Immature natural killer cell (primary cell): Measurements from ENCODE around the gene NDUFS3. TPM values are rescaled to one million over a fixed set of nuclear protein-coding genes. Genes with fewer than 3 reads are reported as not detected.

ENCODE experiments used
- DNase-seq, 3 donors: peaks; one replicate each; pipeline ENCODE4 v3.0.0; 2022; ENCODE audit warnings: mixed read lengths in 1 of 3
- H3K27ac Mint-ChIP-seq, 6 donors: one replicate each; pipeline ENCODE4 v1.8.0; 2020; ENCODE audit warnings: mixed read lengths in 6 of 6, mild to moderate bottlenecking in 5 of 6, inconsistent platforms in 4 of 6, moderate library complexity in 3 of 6
- H3K27me3 Mint-ChIP-seq, 3 donors: one replicate each; pipeline ENCODE4 v1.8.0; 2020 to 2021; ENCODE audit warnings: low read depth in 3 of 3, mild to moderate bottlenecking in 3 of 3, mixed read lengths in 3 of 3, moderate library complexity in 3 of 3, inconsistent platforms in 1 of 3
- H3K36me3 Mint-ChIP-seq, 3 donors: one replicate each; pipeline ENCODE4 v1.8.0; 2020; ENCODE audit warnings: mixed read lengths in 3 of 3, inconsistent platforms in 2 of 3, mild to moderate bottlenecking in 2 of 3
- H3K4me1 Mint-ChIP-seq, 2 donors: one replicate each; pipeline ENCODE4 v1.8.0; 2020; ENCODE audit warnings: inconsistent platforms in 2 of 2, mild to moderate bottlenecking in 2 of 2, mixed read lengths in 2 of 2, moderate library complexity in 1 of 2
- H3K4me3 Mint-ChIP-seq, 5 donors: one replicate each; pipeline ENCODE4 v1.8.0; 2020; ENCODE audit warnings: mild to moderate bottlenecking in 5 of 5, mixed read lengths in 5 of 5, inconsistent platforms in 3 of 5, moderate library complexity in 3 of 5
- H3K9me3 Mint-ChIP-seq, 6 donors: one replicate each; pipeline ENCODE4 v1.8.0; 2020; ENCODE audit warnings: mild to moderate bottlenecking in 6 of 6, mixed read lengths in 6 of 6, inconsistent platforms in 4 of 6, moderate library complexity in 3 of 6
- polyA plus RNA-seq, 3 donors: library from polyadenylated mRNA; unstranded; fragments of 300-500 nt; fragmentation: Illumina TruSeq; gene quantifications; one replicate each; pipeline ENCODE4 v1.2.3, GENCODE V29; 2021

Gene NDUFS3
- polyA plus RNA-seq, 3 donors from 2014 or later, result 108 to 157 (median 143) TPM

DNA sequence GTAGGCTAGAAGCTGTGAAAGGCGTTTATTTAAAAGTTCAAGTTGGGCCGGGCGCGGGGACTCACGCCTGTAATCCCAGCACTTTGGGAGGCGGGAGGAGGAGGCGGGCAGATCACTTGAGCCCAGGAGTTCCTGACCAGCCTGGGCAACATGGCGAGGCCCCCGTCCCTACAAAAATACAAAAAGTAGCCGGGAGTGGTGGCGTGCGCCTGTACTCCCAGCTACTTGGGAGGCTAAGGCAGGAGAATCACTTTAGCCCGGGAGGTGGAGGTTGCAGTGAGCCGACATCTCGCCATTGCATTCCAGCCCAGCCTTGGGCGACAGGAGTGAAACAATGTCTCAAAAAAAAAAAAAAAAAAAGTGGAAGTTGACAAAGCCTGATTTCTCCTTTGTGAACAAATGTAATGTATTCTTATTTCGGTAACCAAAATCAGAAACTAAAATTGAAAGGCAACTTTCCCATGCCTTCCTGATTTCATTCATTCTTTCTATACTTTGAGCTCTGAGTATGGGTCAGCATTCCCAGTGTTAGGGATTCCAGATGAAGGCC is 12.7 kb upstream of the NDUFS3 start:
- H3K27ac Mint-ChIP-seq, result peak overlapping the region; percentile 29 to 79 (median 66)
- H3K27me3 Mint-ChIP-seq, result peaks cover 0 to 2% (median 0%) of the 10 kb centered on the region in 3 donors
- DNase-seq, result no peak
- H3K9me3 Mint-ChIP-seq, result no peaks in the 10 kb centered on the region
- H3K4me1 Mint-ChIP-seq, result peaks cover 14 to 18% of the 10 kb centered on the region in 2 donors
- H3K36me3 Mint-ChIP-seq, result peaks cover 0 to 5% (median 3%) of the 10 kb centered on the region in 3 donors
- H3K4me3 Mint-ChIP-seq, result peak overlapping the region; percentile 63 to 86 (median 82)

DNA sequence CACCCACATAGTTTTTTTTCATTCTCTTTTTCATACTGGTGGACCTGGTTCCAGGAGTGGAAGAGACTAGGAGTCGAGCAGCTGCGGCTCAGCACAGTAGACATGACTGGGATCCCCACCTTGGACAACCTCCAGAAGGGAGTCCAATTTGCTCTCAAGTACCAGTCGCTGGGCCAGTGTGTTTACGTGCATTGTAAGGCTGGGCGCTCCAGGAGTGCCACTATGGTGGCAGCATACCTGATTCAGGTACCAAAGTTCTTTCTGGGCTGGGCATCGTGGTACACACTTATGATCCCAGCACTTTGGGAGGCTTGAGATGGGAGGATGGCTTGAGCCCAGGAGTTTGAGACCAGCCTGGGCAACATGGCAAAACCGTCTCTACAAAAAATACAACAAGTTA is 9.2 kb upstream of the NDUFS3 start:
- Mint-ChIP-seq H3K9me3 (no peaks in the 10 kb centered on the region), H3K27ac (no peak overlapping the region), H3K27me3 (peaks cover 0 to 2% (median 0%) of the 10 kb centered on the region in 3 donors), H3K4me1 (peaks cover 14 to 24% of the 10 kb centered on the region in 2 donors), H3K36me3 (peaks cover 4 to 17% (median 9%) of the 10 kb centered on the region in 3 donors), H3K4me3 (no peak overlapping the region)
- DNase-seq, result no peak

DNA sequence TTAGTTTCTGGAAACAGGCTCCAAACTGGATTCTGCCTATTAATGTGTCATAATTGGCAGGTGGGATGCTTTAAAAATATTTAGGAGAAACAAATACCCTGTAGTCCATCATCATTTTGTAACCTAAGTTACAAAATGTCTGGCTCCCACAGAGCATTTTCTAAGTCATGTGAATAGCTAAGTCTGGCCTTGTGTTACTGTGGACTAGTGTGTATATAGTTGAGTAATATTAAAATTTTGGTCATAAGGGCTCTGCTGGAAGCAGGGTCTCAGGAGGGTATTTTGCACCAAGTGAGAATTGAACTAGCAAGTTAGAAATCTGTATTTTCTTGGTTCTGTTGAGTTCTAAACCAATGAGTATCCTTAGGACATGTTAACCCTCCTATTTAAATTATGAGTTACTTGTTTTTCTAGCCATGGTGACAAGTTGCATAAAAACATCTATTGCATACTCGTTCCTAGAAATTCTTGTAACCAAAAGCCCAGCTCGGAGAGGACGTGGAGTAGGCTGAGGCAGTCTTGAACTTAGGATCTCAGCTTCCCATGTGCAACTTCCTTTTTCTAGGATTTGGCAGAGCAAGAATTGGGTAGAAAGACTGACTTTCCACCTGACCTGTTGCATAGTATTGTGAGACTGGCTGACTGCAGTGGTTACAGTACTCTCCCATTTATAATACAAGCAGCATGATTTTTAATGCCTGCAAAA is 8.1 kb upstream of the NDUFS3 start:
- Mint-ChIP-seq H3K9me3 (no peaks in the 10 kb centered on the region), H3K36me3 (peaks cover 4 to 17% (median 9%) of the 10 kb centered on the region in 3 donors), H3K27ac (peak overlapping the region in 1 of 6 donors; percentile 34), H3K4me1 (peaks cover 11 to 20% of the 10 kb centered on the region in 2 donors), H3K27me3 (no peaks in the 10 kb centered on the region), H3K4me3 (no peak overlapping the region)
- DNase-seq, result no peak

DNA sequence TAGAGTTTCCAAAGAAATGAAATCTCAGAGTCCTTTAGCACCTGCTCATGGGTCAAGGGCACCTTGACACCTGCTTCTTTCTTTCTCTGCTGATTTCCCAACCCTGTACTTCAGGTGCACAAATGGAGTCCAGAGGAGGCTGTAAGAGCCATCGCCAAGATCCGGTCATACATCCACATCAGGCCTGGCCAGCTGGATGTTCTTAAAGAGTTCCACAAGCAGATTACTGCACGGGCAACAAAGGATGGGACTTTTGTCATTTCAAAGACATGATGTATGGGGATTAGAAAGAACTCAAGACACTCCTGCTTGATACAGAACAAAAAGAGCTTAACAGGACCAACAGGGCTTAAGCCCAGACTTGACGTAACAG is 7.5 kb upstream of the NDUFS3 start:
- Mint-ChIP-seq H3K27me3 (no peaks in the 10 kb centered on the region), H3K36me3 (peaks cover 4 to 17% (median 9%) of the 10 kb centered on the region in 3 donors), H3K9me3 (no peaks in the 10 kb centered on the region), H3K4me3 (no peak overlapping the region), H3K4me1 (peaks cover 6 to 15% of the 10 kb centered on the region in 2 donors), H3K27ac (no peak overlapping the region)
- DNase-seq, result no peak

DNA sequence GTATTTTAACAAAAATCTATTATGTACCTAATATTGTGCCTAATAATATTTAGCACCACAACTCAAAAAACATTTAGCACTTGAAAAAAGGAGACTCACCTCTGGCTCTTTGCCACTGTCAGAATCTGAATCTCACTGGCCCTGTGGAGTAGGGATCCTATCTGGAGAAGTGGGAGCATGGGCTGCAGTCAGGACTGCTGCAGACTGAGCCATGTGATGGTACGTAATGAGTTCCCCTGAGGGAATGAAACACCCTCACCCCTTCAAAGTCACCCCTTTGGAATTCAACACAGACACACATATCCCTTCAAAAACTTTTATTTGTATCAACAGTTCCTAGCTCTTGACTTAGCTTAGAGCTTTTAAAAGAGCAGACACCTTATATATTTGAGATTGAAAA is 7.0 kb upstream of the NDUFS3 start:
- Mint-ChIP-seq H3K27ac (no peak overlapping the region), H3K9me3 (no peaks in the 10 kb centered on the region), H3K27me3 (no peaks in the 10 kb centered on the region), H3K4me3 (no peak overlapping the region), H3K36me3 (peaks cover 4 to 17% (median 9%) of the 10 kb centered on the region in 3 donors), H3K4me1 (peaks cover 1 to 11% of the 10 kb centered on the region in 2 donors)
- no peak for DNase-seq

DNA sequence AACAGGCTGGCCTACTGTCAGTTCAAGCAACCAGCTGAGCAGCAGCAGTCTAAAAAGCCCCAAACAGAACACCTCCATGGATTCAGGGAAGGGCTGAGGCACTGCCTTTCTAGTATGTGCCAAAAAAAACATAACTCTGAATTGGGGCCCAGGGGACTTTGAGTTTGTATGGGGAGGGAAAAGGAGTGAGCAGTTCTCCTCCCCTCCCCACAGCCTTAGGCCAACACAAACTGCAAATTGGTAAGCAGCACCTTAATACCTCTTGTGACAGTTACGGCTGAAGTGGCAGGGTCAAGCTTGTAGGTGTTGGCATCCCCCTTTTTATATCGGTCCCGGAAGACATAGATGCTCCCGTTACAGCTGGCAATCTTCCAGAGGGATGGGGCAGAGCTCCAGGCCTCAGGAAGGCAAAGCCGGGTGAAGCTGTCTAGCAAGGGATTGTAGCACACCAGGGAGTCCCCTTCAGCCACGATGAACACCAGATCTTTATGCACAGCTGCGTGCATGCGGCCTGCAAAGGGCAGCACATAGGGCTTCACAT is 6.1 kb upstream of the NDUFS3 start:
- peaks cover 4 to 17% (median 9%) of the 10 kb centered on the region in 3 donors for H3K36me3 Mint-ChIP-seq
- DNase-seq, result no peak
- H3K4me3 Mint-ChIP-seq, result no peak overlapping the region
- H3K27me3 Mint-ChIP-seq, result no peaks in the 10 kb centered on the region
- H3K4me1 Mint-ChIP-seq, result peaks cover 10 to 18% of the 10 kb centered on the region in 2 donors
- no peaks in the 10 kb centered on the region for H3K9me3 Mint-ChIP-seq
- no peak overlapping the region for H3K27ac Mint-ChIP-seq

DNA sequence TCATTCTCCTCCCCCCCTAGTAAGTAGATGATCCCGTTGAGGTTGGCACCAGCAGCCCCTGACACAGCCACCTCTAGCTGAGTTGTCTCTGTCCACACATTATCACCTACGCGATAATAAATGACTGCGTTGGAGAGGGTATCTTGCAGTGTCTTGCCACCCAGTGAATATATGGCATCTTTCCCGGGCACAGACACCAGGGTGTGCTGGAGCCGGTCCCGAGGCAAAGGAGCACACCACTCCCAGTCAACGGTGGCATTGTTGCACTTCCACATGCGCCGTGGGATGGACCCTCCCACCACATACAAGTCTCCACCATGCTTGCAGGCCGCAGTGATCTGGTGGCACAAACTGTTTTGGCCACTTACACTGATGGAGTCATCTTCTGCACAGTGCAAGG is 5.6 kb upstream of the NDUFS3 start:
- no peak for DNase-seq
- Mint-ChIP-seq H3K27ac (no peak overlapping the region), H3K9me3 (no peaks in the 10 kb centered on the region), H3K27me3 (no peaks in the 10 kb centered on the region), H3K4me3 (no peak overlapping the region), H3K4me1 (peaks cover 15 to 23% of the 10 kb centered on the region in 2 donors), H3K36me3 (peaks cover 4 to 17% (median 9%) of the 10 kb centered on the region in 3 donors)

DNA sequence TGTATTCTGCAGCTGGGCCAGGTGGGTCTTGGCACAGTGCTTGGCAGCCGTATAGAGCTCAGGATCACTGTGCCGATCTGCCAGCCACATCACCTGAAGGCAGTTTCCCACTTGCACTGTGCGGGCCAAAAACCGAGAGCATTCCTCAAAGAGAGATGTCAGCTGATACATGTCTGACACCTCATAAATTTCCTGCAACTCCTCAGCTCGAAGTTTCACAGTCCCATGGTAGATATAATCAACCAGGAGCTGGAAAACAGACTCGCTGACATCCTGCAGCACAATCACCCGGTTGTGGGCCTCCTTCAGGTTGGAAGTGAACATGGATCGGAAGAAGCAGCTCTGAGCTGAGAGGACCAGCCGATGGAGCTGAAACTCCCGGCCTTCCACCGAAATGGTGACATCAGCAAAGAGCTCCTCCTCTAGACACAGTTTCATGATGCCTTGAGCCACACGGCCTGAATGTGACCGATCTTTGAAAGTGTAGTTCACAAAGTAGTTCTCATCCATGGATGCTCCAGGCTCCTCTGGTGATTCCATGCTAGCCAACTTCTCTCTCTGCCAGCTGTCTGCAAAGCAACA is 1.3 kb upstream of the NDUFS3 start:
- Mint-ChIP-seq H3K27me3 (peaks cover 6 to 10% (median 7%) of the 10 kb centered on the region in 3 donors), H3K36me3 (peaks cover 10 to 22% (median 12%) of the 10 kb centered on the region in 3 donors), H3K4me1 (peaks cover 38 to 54% of the 10 kb centered on the region in 2 donors)

DNA sequence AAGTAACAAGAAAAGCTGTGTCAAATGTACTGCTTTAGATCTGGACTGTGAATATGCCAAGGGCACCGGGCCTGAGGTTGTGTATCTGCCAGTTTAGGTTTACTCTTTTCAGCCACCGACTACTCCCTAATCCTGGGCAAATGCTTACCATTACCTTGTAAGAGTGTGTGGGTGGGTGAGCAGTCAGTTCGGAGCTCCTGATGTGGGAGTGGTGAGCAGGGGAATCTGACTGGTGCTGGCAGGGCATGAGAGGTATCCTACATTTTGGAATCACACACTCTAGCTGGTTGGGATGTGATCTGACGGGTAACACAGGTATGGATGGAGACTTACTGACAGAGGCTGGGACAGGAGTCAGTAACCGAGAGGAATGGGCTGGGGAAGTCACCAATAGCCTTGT is 5.0 kb downstream of the NDUFS3 start:
- Mint-ChIP-seq H3K27ac (no peak overlapping the region), H3K4me1 (peaks cover 18 to 31% of the 10 kb centered on the region in 2 donors), H3K4me3 (no peak overlapping the region), H3K36me3 (peaks cover 16 to 32% (median 18%) of the 10 kb centered on the region in 3 donors), H3K9me3 (peaks cover 0 to 1% (median 0%) of the 10 kb centered on the region in 6 donors), H3K27me3 (peaks cover 2 to 6% (median 3%) of the 10 kb centered on the region in 3 donors)
- no peak for DNase-seq

More for the DNA sequence above, 1.3 kb upstream of the NDUFS3 start:
- Mint-ChIP-seq H3K4me3 (peak overlapping the region; percentile 98 to 100 (median 100)), H3K9me3 (no peaks in the 10 kb centered on the region), H3K27ac (peak overlapping the region in 5 of 6 donors; percentile 53 to 100 (median 94))
- no peak for DNase-seq

DNA sequence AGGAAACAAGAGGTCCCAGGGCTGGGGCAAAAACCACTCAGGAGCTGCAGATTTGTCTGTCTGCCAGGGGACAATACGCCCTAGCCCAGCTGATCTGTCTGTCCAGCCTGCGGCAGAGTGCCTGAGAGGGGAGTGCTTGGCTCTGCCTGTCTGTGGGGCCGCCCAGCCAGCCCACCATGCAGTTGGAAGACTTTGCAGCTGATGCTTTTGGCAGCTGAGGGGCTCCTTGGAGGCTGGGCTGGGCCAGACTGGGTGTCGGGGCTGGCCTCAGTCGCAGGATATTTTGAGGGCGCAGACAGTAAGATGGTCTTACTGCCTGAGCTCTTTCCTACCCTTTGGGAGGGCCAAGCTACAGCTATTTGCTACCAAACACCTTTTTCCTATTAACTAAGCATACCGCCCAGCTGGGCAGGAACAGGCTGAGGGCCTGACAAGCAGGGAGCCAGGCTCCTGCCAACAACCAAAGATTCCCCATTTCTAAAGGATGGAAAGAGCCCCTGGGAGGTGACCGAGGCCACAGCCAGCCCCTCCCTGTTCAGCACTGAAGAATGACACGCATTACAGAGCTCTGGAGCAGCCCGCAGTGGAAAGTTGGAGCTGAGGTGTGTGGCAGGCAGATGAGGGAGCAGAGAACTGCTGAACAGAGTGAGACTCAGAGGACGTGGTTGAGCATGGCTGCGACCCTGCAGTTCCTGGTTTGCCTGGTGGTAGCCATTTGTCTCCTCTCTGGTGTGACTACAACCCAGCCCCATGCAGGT is 7.4 kb downstream of the NDUFS3 start, which contains the start of gene FAM180B:
TSS of gene FAM180B (plus strand) at position 581 of the 758 bp plus-strand sequence. CDS start at position 672, 91 bp downstream.
- H3K36me3 Mint-ChIP-seq, result peaks cover 14 to 27% (median 17%) of the 10 kb centered on the region in 3 donors
- DNase-seq, result no peak
- no peak within 1 kb of the TSS for H3K4me3 Mint-ChIP-seq
- peaks cover 0 to 1% (median 1%) of the 10 kb centered on the region in 3 donors for H3K27me3 Mint-ChIP-seq
- H3K4me1 Mint-ChIP-seq, result peaks cover 0 to 10% of the 10 kb centered on the region in 2 donors
- H3K9me3 Mint-ChIP-seq, result peaks cover 0 to 1% (median 0%) of the 10 kb centered on the region in 6 donors
- no peak within 1 kb of the TSS for H3K27ac Mint-ChIP-seq

DNA sequence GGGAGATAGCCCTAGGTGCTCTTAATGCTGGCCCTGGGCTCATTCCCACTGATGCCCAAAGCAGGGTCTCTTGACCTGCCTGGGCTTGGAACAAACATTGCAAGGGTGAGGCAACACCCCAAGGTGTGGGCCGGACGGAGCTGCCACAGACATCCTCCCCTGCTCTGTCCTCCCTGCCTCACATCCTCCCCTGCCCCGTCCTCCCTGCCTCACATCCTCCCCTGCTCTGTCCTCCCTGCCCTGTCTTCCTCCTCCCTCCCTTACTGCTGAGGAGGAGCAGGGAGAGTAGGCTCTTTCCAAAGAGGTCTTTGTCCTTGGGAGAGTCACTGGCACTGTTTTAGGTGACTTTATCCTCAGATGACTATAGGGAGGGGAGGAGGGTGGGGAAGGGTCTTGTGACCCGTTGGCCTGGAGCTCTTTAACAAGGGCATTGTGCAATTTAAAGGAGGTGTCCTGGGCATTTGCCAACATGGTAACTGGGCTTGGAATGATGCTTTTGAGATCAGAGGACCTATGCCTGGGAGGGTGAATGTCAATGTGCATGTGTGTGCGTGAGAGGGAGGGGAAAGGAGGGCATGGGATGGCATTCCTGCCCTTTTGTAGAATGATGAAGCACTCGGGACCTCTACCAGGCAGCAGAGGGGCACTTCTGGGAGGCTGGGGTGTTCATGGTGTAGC is 8.3 kb downstream of the NDUFS3 start:
- Mint-ChIP-seq H3K4me3 (no peak overlapping the region), H3K36me3 (peaks cover 14 to 22% (median 16%) of the 10 kb centered on the region in 3 donors), H3K27me3 (peaks cover 0 to 4% (median 4%) of the 10 kb centered on the region in 3 donors), H3K27ac (no peak overlapping the region), H3K9me3 (peaks cover 0 to 1% (median 0%) of the 10 kb centered on the region in 6 donors), H3K4me1 (peaks cover 4 to 6% of the 10 kb centered on the region in 2 donors)
- DNase-seq, result no peak

DNA sequence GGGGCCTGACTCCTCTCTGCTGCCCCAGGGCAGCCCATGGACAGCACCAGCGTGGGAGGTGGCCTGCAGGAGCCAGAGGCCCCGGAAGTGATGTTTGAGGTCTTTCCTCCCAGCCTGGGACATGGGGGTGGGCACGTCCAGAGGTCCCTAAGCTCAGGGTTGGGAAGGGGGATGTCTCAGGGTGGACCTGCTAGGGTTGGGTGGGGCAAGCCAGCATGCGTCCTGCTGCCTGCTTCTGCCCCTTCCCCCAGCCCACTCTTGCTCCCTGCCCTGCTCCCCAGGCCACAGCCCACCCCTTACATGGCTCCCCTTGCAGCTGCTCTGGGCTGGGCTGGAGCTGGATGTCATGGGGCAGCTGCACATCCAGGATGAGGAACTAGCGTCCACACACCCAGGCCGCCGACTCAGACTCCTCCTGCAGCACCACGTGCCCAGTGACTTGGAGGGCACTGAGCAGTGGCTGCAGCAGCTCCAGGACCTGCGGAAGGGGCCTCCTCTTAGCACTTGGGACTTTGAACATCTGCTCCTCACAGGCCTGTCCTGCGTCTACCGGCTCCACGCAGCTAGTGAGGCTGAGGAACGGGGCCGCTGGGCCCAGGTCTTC is 9.0 kb downstream of the NDUFS3 start:
- Mint-ChIP-seq H3K4me1 (peaks cover 6 to 7% of the 10 kb centered on the region in 2 donors), H3K4me3 (no peak overlapping the region), H3K36me3 (peaks cover 12 to 15% (median 14%) of the 10 kb centered on the region in 3 donors), H3K27ac (no peak overlapping the region), H3K27me3 (peaks cover 0 to 4% (median 4%) of the 10 kb centered on the region in 3 donors), H3K9me3 (peaks cover 0 to 1% (median 0%) of the 10 kb centered on the region in 6 donors)
- no peak for DNase-seq
